Mucosa of descending colon (tissue), 3 donors: Measurements from ENCODE around the gene KL. TPM values are rescaled to one million over a fixed set of nuclear protein-coding genes. Genes with fewer than 3 reads are reported as not detected.

Source experiments
- ATAC-seq: fragments of 200-7000 bp; cut with Tn5 transposase; one replicate; pipeline ENCODE4 v1.9.1; 2020; ENCODE audit warnings: mild to moderate bottlenecking, moderate library complexity
- DNase-seq, 3 donors: peaks; one replicate each; pipeline ENCODE4 v3.0.0-alpha.2; 2020
- H3K36me3 ChIP-seq: fragments of 200-600 bp; one replicate; pipeline ENCODE4 v1.8.0; 2021; ENCODE audit warnings: low read depth, mild to moderate bottlenecking
- H3K4me1 ChIP-seq: fragments of 200-600 bp; one replicate; pipeline ENCODE4 v1.8.0; 2021; ENCODE audit warnings: low read depth, mild to moderate bottlenecking
- H3K4me3 ChIP-seq: fragments of 200-600 bp; one replicate; pipeline ENCODE4 v1.8.0; 2021; ENCODE audit warnings: mild to moderate bottlenecking
- H3K9me3 ChIP-seq: fragments of 200-600 bp; one replicate; pipeline ENCODE4 v1.8.0; 2021; ENCODE audit warnings: mild to moderate bottlenecking
- CTCF ChIP-seq: fragments of 200-600 bp; IDR thresholded peaks from one replicate; pipeline ENCODE4 v1.8.0; 2022; ENCODE audit warnings: antibody characterized with exemption, mild to moderate bottlenecking
- intact Hi-C, 2 donors: fragments of 100-400 bp; cut with DNase I in 1 of 2; cut with micrococcal nuclease in 1 of 2; formaldehyde crosslinking; loops; one replicate each; pipeline versions ENCODE4 v1.11.0 to v1.11.1; 2022; cut with DNase I, micrococcal nuclease
- total RNA-seq, 3 donors: library from RNA; stranded (reverse); fragmentation: NEBNext Ultra II Directional in 2 of 3; extraction: Animal tissue kit (Norgen Biotek cat#: 25700) in 2 of 3; gene quantifications; one replicate each; pipeline versions ENCODE4 v1.2.1 to v1.2.4, GENCODE V29; 2021 to 2023
- donor health status: DM: no; HTN: no; CAD: no; lungs with moderate emphysema.
- donor health status: DM: no; HTN: no; CAD: no.
- donor health status: DM: no; HTN: yes; CAD: no.

The KL gene
- total RNA-seq, 3 donors from 2014 or later = 0.63 to 6.0 (median 0.84) TPM

GRCh38 chr13:32989942-32990341, 26.3 kb upstream of the KL start:
- no peaks in the 10 kb centered on the region for H3K36me3 ChIP-seq
- H3K9me3 ChIP-seq = no peaks in the 10 kb centered on the region
- DNase-seq (no peak), ATAC-seq (no peak)
- TF ChIP-seq CTCF = no peak
- intact Hi-C loops = no loop called here
- no peaks in the 10 kb centered on the region for H3K4me1 ChIP-seq
- H3K4me3 ChIP-seq = no peak overlapping the region

GRCh38 chr13:32993145-32993544, 23.1 kb upstream of the KL start:
- DNase-seq = no peak
- H3K36me3 ChIP-seq = no peaks in the 10 kb centered on the region
- no peaks in the 10 kb centered on the region for H3K9me3 ChIP-seq
- H3K4me1 ChIP-seq = no peaks in the 10 kb centered on the region
- no peak for TF ChIP-seq CTCF
- intact Hi-C loops = no loop called here
- ATAC-seq = no peak
- H3K4me3 ChIP-seq = no peak overlapping the region

- H3K36me3 ChIP-seq = no peaks in the 10 kb centered on the region
- intact Hi-C loops = no loop called here
- no peak for TF ChIP-seq CTCF
- ATAC-seq (no peak), DNase-seq (no peak)
- H3K9me3 ChIP-seq = no peaks in the 10 kb centered on the region
- no peak overlapping the region for H3K4me3 ChIP-seq
- H3K4me1 ChIP-seq = no peaks in the 10 kb centered on the region
Measured at GRCh38 chr13:32997399-32997798, 18.8 kb upstream of the KL start.

GRCh38 chr13:32998966-32999365, 17.3 kb upstream of the KL start:
- Histone ChIP-seq H3K36me3 (no peaks in the 10 kb centered on the region), H3K4me1 (no peaks in the 10 kb centered on the region), H3K9me3 (no peaks in the 10 kb centered on the region), H3K4me3 (no peak overlapping the region)
- no peak for TF ChIP-seq CTCF
- intact Hi-C loops = no loop called here
- no peak for DNase-seq
- ATAC-seq = no peak

- ATAC-seq = no peak
- Histone ChIP-seq H3K36me3 (no peaks in the 10 kb centered on the region), H3K9me3 (no peaks in the 10 kb centered on the region), H3K4me1 (no peaks in the 10 kb centered on the region), H3K4me3 (no peak overlapping the region)
- TF ChIP-seq CTCF = no peak
- intact Hi-C loops = no loop called here
- no peak for DNase-seq
Measured at GRCh38 chr13:33000365-33000764, 15.9 kb upstream of the KL start.

- intact Hi-C loops = no loop called here
- H3K4me3 ChIP-seq = no peak overlapping the region
- DNase-seq (no peak), ATAC-seq (no peak)
- no peaks in the 10 kb centered on the region for H3K4me1 ChIP-seq
- TF ChIP-seq CTCF = no peak
- no peaks in the 10 kb centered on the region for H3K36me3 ChIP-seq
- H3K9me3 ChIP-seq = peaks cover 8% of the 10 kb centered on the region
Measured at GRCh38 chr13:33003458-33004019, 12.7 kb upstream of the KL start.
